Ishikawa (cell line): ENCODE data around the gene ADPRM.

Experiments
- CEBPB ChIP-seq: IDR thresholded peaks from 2 replicates; pipeline ENCODE4 v1.6.1; 2012
- CREB1 ChIP-seq: IDR thresholded peaks from 2 replicates; pipeline ENCODE4 v1.6.1; 2012; ENCODE audit warnings: low read depth
- EGR1 ChIP-seq: IDR thresholded peaks from 2 replicates; pipeline ENCODE4 v1.6.1; 2012
- EP300 ChIP-seq: IDR thresholded peaks from 2 replicates; pipeline ENCODE4 v1.6.1; 2012; ENCODE audit warnings: borderline replicate concordance
- FOXM1 ChIP-seq: IDR thresholded peaks from 2 replicates; pipeline ENCODE4 v1.6.1; 2012; ENCODE audit warnings: low read depth, borderline replicate concordance
- MAX ChIP-seq: IDR thresholded peaks from 2 replicates; pipeline ENCODE4 v1.6.1; 2012
- NFIC ChIP-seq: IDR thresholded peaks from 2 replicates; pipeline ENCODE4 v1.6.1; 2012
- RAD21 ChIP-seq: IDR thresholded peaks from 2 replicates; pipeline ENCODE4 v1.6.1; 2012; ENCODE audit warnings: low read depth
- REST ChIP-seq: IDR thresholded peaks from 2 replicates; pipeline ENCODE4 v1.6.1; 2012; ENCODE audit warnings: low read depth, mild to moderate bottlenecking
- TAF1 ChIP-seq: IDR thresholded peaks from 2 replicates; pipeline ENCODE4 v1.6.1; 2012; ENCODE audit warnings: low read depth, mild to moderate bottlenecking
- TCF12 ChIP-seq: IDR thresholded peaks from 2 replicates; pipeline ENCODE4 v1.6.1; 2012; ENCODE audit warnings: low read depth
- TEAD4 ChIP-seq: IDR thresholded peaks from 2 replicates; pipeline ENCODE4 v1.6.1; 2012
- USF1 ChIP-seq: IDR thresholded peaks from 2 replicates; pipeline ENCODE4 v1.6.1; 2012
- YY1 ChIP-seq: IDR thresholded peaks from 2 replicates; pipeline ENCODE4 v1.6.1; 2012; ENCODE audit warnings: low read depth
- ZBTB7A ChIP-seq: IDR thresholded peaks from 2 replicates; pipeline ENCODE4 v1.6.1; 2012; ENCODE audit warnings: low read depth

ADPRM gene

GRCh38 chr17:10728331-10728892, 31.0 kb downstream of the ADPRM start:
- no peak for TF ChIP-seq YY1
- no peak for TF ChIP-seq NFIC
- no peak for TF ChIP-seq CEBPB
- TF ChIP-seq ZBTB7A: no peak
- no peak for TF ChIP-seq USF1
- TF ChIP-seq CREB1: no peak
- TF ChIP-seq RAD21: no peak
- no peak for TF ChIP-seq TEAD4
- TF ChIP-seq TCF12: no peak
- no peak for TF ChIP-seq TAF1

GRCh38 chr17:10729334-10730193, 32.2 kb downstream of the ADPRM start, which contains the start of gene TMEM220:
Gene TMEM220, minus strand, starts transcription at chr17:10730023. Its CDS starts 172 bp downstream, at chr17:10729851.
- TF ChIP-seq EP300 (no peak), CREB1 (no peak), EGR1 (0 out of 2 replicates have a peak, but pooled peaks have one; percentile 13), NFIC (no peak), TAF1 (no peak), USF1 (no peak), TEAD4 (no peak), CEBPB (no peak), MAX (peak; percentile 47; the same call in 1 of the 2 replicates), TCF12 (no peak), REST (no peak), ZBTB7A (peak; percentile 71; the same call in 1 of the 2 replicates), RAD21 (no peak), FOXM1 (no peak), YY1 (0 out of 2 replicates have a peak, but pooled peaks have one; percentile 42)

GRCh38 chr17:10731408-10731879, 34.0 kb downstream of the ADPRM start:
- TF ChIP-seq FOXM1: no peak

GRCh38 chr17:10733666-10734065, 36.3 kb downstream of the ADPRM start:
- no peak for TF ChIP-seq USF1
- TF ChIP-seq EGR1: no peak
- TF ChIP-seq TEAD4: no peak
- no peak for TF ChIP-seq RAD21
- no peak for TF ChIP-seq TCF12
- no peak for TF ChIP-seq CREB1
- no peak for TF ChIP-seq CEBPB
- TF ChIP-seq EP300: no peak
- TF ChIP-seq REST: no peak
- no peak for TF ChIP-seq ZBTB7A
- no peak for TF ChIP-seq FOXM1
- no peak for TF ChIP-seq MAX

GRCh38 chr17:10735251-10735650, 37.9 kb downstream of the ADPRM start:
- TF ChIP-seq CEBPB (no peak), EP300 (no peak), YY1 (no peak), NFIC (no peak), MAX (no peak), CREB1 (no peak), TEAD4 (no peak), ZBTB7A (no peak), RAD21 (no peak), FOXM1 (no peak), EGR1 (no peak), TCF12 (no peak)
